GM12864 (cell line): ENCODE measurements around the gene LECT2.
A peak's percentile ranks its signal among the peaks of the same experiment; 100 is the strongest.

Source experiments
- DNase-seq: peaks from one replicate; pipeline ENCODE4 v3.0.0-alpha.2; 2011; ENCODE audit warnings: low read depth
- H3K4me3 ChIP-seq: 2 replicates; pipeline ENCODE4 v1.5.1; 2011; ENCODE audit warnings: mild to moderate bottlenecking, low read depth, low read length, control low read depth
- CTCF ChIP-seq: IDR thresholded peaks from 2 replicates; pipeline ENCODE4 v1.5.1; 2011; ENCODE audit warnings: low read depth, mild to moderate bottlenecking, moderate library complexity, low read length, control low read depth, inconsistent platforms; ENCODE audit errors: missing control alignments

Gene LECT2

GRCh38 chr5:135979510-135979909 is 24.7 kb upstream of the LECT2 start:
- TF ChIP-seq CTCF: no peak
- DNase-seq: no peak
- H3K4me3 ChIP-seq: no peak overlapping the region

GRCh38 chr5:135978993-135979392 is 24.2 kb upstream of the LECT2 start:
- no peak for TF ChIP-seq CTCF
- no peak for DNase-seq
- H3K4me3 ChIP-seq: no peak overlapping the region

- no peak for TF ChIP-seq CTCF
- no peak overlapping the region for H3K4me3 ChIP-seq
- DNase-seq: no peak
These were observed 23.4 kb upstream of the LECT2 start for GRCh38 chr5:135978212-135978631.

GRCh38 chr5:135977375-135977928 is 22.7 kb upstream of the LECT2 start:
- H3K4me3 ChIP-seq: no peak overlapping the region
- DNase-seq: no peak
- TF ChIP-seq CTCF: peak; percentile 98

GRCh38 chr5:135976216-135976615 is 21.4 kb upstream of the LECT2 start:
- no peak overlapping the region for H3K4me3 ChIP-seq
- DNase-seq: no peak
- no peak for TF ChIP-seq CTCF

GRCh38 chr5:135975122-135975521 is 20.3 kb upstream of the LECT2 start:
- no peak for TF ChIP-seq CTCF
- H3K4me3 ChIP-seq: no peak overlapping the region
- DNase-seq: no peak

- TF ChIP-seq CTCF: no peak
- DNase-seq: no peak
- no peak overlapping the region for H3K4me3 ChIP-seq
These were observed 19.3 kb upstream of the LECT2 start for GRCh38 chr5:135974021-135974600.
